NCI-H510A (cell line): ENCODE data around the gene KCNH1.

Experiments used
- DNase-seq: peaks from one replicate; lab custom pipeline; 2025; lab: John Stamatoyannopoulos, UW

The KCNH1 gene

DNA sequence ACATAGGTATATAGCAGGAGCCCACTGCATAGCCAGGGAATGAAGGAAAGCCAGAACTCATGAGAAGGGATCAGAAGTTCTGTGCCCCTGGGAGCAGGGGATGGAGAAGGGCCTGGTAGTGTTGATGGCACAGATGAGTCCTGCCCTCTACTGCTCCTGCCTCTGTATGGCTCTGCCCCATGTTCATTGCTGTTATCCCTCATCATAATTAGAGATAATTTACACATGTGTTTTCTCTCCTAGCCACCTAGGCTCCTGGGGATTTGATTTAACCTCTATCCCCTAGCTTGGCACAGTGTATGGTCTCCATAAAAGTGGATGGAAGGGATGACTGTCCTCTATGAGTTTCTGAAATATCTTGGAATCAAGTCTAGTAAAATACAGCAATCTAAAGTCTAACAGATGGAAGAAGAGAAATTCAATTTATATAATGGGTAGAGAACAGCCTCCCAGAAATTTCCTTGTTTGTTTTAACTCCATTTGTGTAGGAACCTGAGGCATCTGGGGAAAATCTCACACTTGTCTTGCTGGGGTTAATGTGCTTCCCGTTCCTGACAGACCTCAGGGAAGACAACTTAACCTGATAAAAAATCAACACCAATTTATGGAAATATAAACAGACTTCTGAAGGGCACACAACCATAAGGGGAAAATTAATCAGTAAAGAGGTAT is 411.4 kb downstream of the KCNH1 start:
- no peak for DNase-seq

DNA sequence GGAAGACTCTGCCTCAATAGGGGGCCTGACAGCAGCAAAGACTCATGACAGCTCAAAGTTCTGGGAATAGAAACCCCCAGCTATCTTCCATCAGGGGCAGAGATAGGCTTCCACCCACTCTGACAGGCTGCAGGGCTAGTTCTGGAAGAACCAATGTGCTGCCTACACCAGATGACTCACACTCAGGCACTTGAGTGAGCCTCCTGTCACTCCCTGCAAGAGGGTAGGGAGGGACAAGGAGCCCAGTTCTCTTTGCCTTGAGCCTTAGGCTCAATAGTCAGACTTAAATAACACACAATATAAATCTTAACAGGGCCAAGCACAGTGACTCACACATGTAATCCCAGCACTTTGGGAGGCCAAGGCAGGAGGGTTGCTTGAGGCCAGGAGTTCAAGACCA is 418.9 kb downstream of the KCNH1 start:
- no peak for DNase-seq

GRCh38 chr1:210711825-210712612 is 421.9 kb downstream of the KCNH1 start:
- DNase-seq = no peak

DNA sequence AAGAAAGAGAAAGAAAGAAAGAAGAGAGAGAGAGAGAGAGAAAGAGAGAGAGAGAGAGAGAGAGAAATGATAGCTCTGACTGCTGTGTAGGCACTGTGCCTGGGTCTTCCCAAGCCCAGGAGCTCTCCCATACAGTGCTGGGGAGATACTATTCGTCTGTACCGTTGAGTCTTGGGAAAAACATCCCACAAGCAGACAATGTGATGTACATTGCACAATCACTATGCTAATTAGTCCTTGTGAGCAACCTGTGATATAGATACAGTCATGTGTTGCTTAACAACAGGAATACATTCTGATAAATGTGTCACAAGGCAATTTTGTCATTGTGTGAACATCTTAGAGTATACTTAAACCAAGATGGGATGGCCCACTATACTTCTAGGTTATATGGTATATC is 424.2 kb downstream of the KCNH1 start:
- DNase-seq = no peak

- DNase-seq = no peak
These were observed 426.4 kb downstream of the KCNH1 start for GRCh38 chr1:210707300-210708240.

GRCh38 chr1:210706246-210706645 is 427.7 kb downstream of the KCNH1 start:
- DNase-seq = no peak

- no peak for DNase-seq
These were observed 428.9 kb downstream of the KCNH1 start for GRCh38 chr1:210705086-210705485.

- no peak for DNase-seq
These were observed 430.4 kb downstream of the KCNH1 start for GRCh38 chr1:210703593-210703992.

GRCh38 chr1:210702506-210702905 is 431.4 kb downstream of the KCNH1 start:
- DNase-seq = no peak

DNA sequence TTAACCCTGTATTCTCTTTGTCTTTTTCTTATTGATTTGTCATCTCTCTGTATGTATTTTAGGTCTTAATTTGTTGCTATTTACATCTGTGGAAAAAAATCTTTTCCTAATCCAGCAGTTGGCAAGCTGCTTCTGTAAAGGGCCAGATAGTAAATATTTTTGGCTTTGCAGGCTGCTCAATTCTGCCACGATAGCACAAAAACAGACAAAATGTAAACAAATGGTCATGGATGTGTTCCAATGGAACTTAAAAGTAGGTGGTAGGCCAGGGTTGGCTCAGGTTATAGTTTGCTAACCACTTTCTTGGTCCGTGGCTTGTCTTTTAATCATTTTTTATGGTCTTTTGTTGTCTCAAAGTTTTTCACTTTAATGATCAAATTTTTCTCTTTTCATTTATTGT is 433.4 kb downstream of the KCNH1 start:
- no peak for DNase-seq

DNA sequence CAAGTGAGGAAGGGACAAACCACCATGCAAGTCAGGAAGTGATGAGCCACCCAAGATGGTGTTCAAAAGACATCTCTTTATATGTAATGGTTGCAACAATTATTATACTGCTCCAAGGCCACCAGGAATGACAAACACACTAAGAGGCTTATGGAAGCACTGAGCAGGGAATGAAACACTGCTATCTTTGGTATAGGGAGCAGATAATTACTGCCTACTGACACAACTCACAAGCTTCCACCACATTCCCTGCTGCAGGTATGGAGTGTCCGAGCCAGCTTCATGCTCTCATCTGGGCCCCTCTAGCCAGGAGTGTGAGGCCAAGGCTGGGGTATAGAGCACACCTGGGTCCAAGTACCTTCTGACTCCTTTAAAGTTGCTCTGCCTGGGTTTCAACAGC is 433.9 kb downstream of the KCNH1 start:
- DNase-seq = no peak

DNA sequence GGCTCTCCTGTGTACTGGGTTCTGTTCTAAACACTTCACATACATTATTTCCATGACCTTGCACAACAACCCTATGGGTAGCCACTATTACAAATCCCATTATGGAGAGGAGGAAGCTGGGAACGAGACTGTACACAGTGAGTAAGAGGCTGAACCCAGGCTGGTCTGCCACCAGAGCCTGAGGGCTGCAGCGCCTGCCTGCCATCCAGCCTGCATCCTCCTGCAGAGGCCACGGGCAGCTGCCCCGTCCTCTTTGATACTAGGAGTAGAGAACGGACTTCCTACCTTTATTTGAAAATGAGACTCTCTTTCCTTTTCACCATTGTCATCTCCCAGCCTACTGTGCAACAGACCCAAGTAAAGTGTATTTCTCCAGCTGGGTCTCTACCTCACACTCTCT is 435.3 kb downstream of the KCNH1 start:
- DNase-seq = no peak

- DNase-seq = no peak
These were observed 436.8 kb downstream of the KCNH1 start for GRCh38 chr1:210697185-210697584.

DNA sequence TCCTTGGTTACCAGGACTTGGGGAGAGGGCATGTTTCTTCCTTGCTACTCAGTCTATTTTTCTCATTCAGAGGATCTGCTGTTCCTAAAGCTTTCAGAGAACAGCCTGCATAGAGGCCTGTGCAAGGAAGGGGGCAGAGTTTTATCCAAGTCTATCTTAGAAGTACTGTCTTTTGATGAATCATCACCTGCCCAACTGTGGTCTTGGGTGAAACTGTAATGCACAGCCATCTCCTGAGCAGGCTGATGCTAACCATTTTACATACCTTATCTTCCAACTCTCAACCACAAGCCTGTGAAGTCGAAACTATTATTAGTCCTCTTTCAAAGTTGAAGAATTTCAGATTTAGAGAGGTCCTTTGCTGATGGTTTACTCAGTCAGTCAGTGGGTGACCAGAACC is 437.2 kb downstream of the KCNH1 start:
- DNase-seq = no peak

- no peak for DNase-seq
These were observed 438.9 kb downstream of the KCNH1 start for GRCh38 chr1:210695026-210695425.

DNA sequence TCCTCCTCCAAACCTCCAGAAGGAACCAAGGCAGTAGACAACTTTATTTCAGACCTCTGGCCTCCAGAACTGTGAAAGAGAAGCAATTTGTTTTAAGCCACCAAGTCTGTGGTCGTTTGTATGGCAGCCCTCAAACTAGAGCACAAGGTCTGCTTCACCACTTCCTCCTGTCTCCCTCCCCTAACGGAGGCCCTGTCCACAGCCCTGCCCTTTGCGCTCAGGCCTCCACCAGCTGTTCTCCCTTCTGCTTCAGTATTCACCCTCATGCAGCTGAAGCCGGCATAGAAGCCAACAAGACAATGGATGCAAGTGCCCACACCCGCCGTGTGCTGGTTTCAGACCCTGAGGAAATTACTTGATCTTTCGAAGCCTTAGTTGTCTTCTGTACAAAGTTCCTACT is 441.2 kb downstream of the KCNH1 start:
- DNase-seq = no peak

DNA sequence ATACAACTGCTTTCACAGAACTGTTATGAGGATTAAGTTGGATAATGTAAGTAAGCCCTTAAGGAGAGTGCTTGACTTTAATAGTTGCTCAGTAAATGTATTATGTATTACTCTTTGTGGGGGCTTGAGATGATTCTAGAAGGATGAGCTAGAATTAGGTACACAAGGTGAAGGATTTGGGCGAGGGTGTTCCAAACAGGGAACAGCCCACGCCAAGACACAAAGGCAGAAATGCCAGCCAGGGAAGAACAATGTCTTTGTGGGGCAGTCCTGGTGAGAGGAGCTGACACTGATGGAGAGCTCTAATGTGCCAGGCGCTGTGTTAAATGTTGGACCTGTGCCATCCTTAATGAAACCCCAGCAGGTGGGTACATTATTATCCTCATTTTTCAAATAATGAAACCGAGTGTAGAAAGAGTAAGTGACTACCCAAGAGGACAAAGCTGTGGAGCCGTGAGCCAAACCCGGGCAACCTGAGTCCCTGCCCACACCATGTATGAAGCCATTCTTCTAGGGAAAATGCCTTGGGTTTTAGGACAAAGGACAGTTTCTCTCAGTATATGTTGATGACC is 442.8 kb downstream of the KCNH1 start:
- no peak for DNase-seq

GRCh38 chr1:210690236-210690635 is 443.7 kb downstream of the KCNH1 start:
- no peak for DNase-seq

- DNase-seq = no peak
These were observed 444.1 kb downstream of the KCNH1 start for GRCh38 chr1:210689826-210690225.

GRCh38 chr1:210688512-210689234 is 445.3 kb downstream of the KCNH1 start:
- no peak for DNase-seq

DNA sequence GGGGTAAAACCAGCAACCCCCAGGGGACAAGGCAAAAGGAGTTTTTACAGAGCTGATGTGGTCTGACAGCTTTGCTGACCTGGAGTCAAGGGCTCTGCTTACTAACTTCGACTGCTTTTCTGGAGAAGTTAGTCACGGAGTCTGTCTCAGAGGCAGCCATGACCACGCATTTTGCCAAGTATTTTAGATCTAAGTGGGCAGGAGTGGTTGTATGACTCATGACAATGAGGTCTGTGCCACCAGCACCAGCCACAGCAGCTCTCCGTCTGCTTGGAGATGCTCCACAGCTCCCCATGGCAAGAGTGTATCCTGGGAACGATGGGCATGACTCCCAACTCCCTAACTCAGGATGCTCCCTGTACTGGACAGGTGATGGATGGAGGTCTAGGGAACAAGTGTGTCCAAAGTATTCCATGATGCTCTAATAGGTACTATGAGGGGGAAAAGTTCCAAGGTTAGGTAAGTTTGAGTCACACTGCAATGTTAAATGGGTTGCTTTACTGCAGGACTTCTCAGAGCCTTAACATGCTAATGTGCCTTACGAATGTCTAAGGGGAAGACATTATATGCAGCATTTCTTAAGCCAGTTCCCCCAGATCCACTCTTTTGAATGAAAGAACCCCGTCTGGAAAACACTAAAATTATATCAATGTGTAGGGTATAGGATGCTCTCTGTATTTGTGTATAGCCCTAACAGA is 446.2 kb downstream of the KCNH1 start:
- no peak for DNase-seq
